Diencephalon (tissue), 1 donor: ENCODE measurements around the gene SIX5. TPM values are rescaled to one million over a fixed set of nuclear protein-coding genes. Genes with fewer than 3 reads are reported as not detected.

Experiments
- total RNA-seq: library from RNA; depleted of rRNA; stranded (reverse); fragments of >200 nt; gene quantifications from one replicate; pipeline ENCODE4 v1.2.3, GENCODE V29; 2014

SIX5 gene
- 1.8 TPM for total RNA-seq

GRCh38 chr19:45768984-45769782 lies at the start of gene SIX5:
SIX5 (minus strand) TSS chr19:45769252; CDS start chr19:45768844, 408 bp downstream.

DNA sequence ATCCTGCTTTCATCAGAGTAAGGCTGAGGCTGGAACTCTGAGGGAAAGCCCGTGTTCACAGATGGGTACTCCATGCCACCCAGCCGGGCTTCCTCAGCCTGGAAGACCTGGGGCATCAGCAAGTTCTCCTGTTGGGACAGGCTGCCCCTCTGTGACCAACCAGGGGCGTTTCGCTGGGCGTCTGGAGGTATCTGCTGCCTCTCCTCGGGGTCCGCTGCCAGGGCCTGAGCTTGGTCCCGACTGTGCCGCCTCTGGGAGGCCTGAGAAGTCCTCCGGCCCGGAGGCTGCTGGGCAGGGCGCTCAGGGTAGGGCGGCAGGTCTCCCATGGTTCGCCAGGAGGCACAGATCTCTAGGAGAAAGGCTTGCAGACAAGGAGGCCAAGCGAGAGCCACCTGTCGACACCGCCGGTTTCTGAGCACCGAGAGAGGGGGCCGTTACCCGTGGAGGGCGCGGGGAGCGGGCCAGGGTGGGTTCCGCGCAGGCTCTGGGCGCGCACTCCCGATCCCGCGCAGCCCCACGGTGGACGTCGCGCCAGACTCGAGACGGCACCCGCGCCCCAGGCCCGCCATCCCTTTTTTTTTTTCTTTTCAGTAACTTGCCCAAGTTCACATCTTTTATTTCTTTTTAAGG lies 45.9 kb upstream of the SIX5 start, which contains the start of gene RSPH6A:
Gene RSPH6A, minus strand, starts transcription at position 458 of the 630 bp plus-strand sequence. Its CDS starts 132 bp downstream, at position 326.

DNA sequence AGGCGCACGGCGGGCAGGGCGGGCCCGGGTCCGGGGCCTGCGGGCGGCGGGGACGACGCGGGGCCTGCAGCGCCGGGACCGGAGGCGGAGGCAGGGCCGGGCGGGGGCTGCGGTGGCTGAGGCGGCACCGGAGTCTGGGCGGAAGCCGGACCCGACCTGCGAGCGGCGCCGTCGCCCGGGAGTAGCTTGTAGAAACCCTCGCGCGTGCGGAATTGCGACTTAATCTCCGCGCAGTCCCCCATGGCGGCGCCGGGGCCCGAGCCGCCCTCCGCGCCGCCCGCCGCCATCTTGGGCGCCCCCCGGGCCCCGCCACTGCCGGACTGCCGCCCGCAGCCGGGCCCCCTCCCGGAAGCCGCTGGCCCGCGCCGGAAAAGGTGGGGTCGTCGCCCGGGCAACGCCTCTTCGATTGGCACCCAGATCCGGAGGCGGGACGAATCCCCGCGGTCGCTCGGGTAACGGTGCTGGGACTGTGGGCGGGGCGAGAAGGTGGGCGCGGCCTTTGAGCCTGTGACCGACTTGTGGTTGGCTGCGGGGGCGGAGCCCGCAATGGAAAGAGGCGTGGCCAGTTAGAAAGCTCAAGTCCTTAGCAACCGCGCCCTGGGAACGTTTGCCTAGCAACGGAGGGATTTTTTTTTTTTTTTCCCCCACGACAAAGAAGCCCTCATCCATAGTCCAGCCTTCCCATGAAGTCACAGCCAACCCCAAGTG lies 23.6 kb upstream of the SIX5 start, which contains the start of gene DMWD:
Gene DMWD, minus strand, starts transcription at position 376 of the 708 bp plus-strand sequence. Its CDS starts 89 bp downstream, at position 287.

DNA sequence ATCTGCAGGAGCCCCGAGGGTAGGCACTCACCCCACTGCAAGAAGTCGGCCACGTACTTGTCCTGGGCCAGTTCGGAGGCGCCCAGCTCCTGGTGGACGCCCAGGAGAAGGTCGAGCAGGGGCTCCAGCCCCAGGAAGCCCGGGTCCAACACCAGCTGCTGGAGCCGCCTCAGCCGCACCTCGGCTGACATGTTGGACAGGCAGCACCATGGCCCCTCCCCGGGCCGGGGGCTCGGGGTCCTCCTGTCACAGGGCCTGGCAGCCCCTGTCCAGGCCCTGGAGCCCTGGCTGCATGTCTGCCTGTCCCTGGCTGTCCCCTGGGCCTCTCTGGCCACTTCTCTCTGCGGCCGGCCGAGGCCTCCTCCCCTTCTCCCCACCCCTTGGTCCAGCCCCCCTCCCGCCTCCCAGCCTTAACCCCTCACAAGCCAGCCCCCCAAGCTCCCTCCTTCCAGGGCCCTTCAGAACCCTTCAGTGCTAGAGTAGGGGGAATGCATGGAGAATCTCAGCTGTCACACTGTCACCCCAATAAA lies 13.2 kb upstream of the SIX5 start, which contains the start of gene DMPK:
Gene DMPK, minus strand, starts transcription at position 329 of the 530 bp plus-strand sequence. Its CDS starts 138 bp downstream, at position 191.

GRCh38 chr19:45733160-45733810 lies 35.8 kb downstream of the SIX5 start, which contains the start of gene MEIOSIN:
MEIOSIN (plus strand) TSS chr19:45733439; CDS start chr19:45735377, 1,938 bp downstream.

GRCh38 chr19:45730368-45731288 lies 38.4 kb downstream of the SIX5 start, which contains the start of gene FBXO46:
FBXO46 (minus strand) TSS chr19:45730896; CDS start chr19:45713495, 17,401 bp downstream.

Other genes starting within 250 kb of the SIX5 start
- 4.8 TPM for gene OPA3, start 184.4 kb downstream of the SIX5 start, total RNA-seq
- gene GPR4, start 167.0 kb downstream of the SIX5 start, total RNA-seq = 0.23 TPM
- 42.2 TPM for gene EML2, start 129.9 kb downstream of the SIX5 start, total RNA-seq
- not detected for gene GIPR, start 101.0 kb downstream of the SIX5 start, total RNA-seq
- 132 TPM for gene SNRPD2, start 77.3 kb downstream of the SIX5 start, total RNA-seq
- gene QPCTL, start 76.6 kb downstream of the SIX5 start, total RNA-seq = 4.4 TPM
- gene FBXO46, start 38.4 kb downstream of the SIX5 start, total RNA-seq = 7.8 TPM
- not detected for gene MEIOSIN, start 35.8 kb downstream of the SIX5 start, total RNA-seq
- 20.3 TPM for gene DMPK, start 13.2 kb upstream of the SIX5 start, total RNA-seq
- gene DMWD, start 23.6 kb upstream of the SIX5 start, total RNA-seq = 48.2 TPM
- 0.23 TPM for gene RSPH6A, start 46.1 kb upstream of the SIX5 start, total RNA-seq
- gene SYMPK, start 93.9 kb upstream of the SIX5 start, total RNA-seq = 19.6 TPM
- not detected for gene FOXA3, start 95.1 kb upstream of the SIX5 start, total RNA-seq
- 28.4 TPM for gene IRF2BP1, start 116.9 kb upstream of the SIX5 start, total RNA-seq
- 1.4 TPM for gene MYPOP, start 133.4 kb upstream of the SIX5 start, total RNA-seq
- not detected for gene NANOS2, start 145.5 kb upstream of the SIX5 start, total RNA-seq
- gene NOVA2, start 204.6 kb upstream of the SIX5 start, total RNA-seq = 15.9 TPM
- 6.7 TPM for gene CCDC61, start 226.2 kb upstream of the SIX5 start, total RNA-seq